IMR-90 (cell line): ENCODE measurements around the gene FOXB2. TPM values are rescaled to one million over a fixed set of nuclear protein-coding genes. Genes with fewer than 3 reads are reported as not detected.
"Not testable (repeated sequence)": the region's sequence is repeated elsewhere in the genome, so short reads cannot be mapped to it uniquely, and the experiment has no call there.

Experiments used
- ATAC-seq: fragments of 200-7000 bp; cut with Tn5 transposase; 2 replicates; pipeline ENCODE4 v1.9.1; 2020; ENCODE audit warnings: low read depth, mild to moderate bottlenecking, moderate library complexity
- BruUV-seq: library from RNA; stranded (reverse); fragments of 400-500 nt; replicated peaks from 2 replicates; lab custom pipeline; 2021; lab: Mats Ljungman, UMichigan
- CTCF ChIA-PET: fragments of 300-600 bp; formaldehyde crosslinking; extraction: SDS; loops from one replicate; lab custom pipeline; 2021; ENCODE audit warnings: antibody characterized with exemption; lab: Yijun Ruan, JAX
- POLR2A ChIA-PET: fragments of 300-600 bp; sonication (Branson Sonifier 250); formaldehyde crosslinking; loops from one replicate; lab custom pipeline; 2022; ENCODE audit warnings: antibody characterized with exemption; ENCODE audit not compliant: unreplicated experiment; lab: Charles Lee
- DNase-seq: peaks from one replicate; pipeline ENCODE4 v3.0.0; 2013
- H2AFZ ChIP-seq: replicated peaks from 2 replicates; pipeline ENCODE3; 2013; ENCODE audit warnings: low read length, mild to moderate bottlenecking; ENCODE audit not compliant: poor library complexity
- H2AK5ac ChIP-seq: 2 replicates; pipeline ENCODE4 v1.6.1; 2013; ENCODE audit warnings: low read depth, low read length, inconsistent platforms
- H2AK9ac ChIP-seq: replicated peaks from 2 replicates; pipeline ENCODE3; 2013; ENCODE audit warnings: mild to moderate bottlenecking, low read depth, low read length, moderate library complexity; ENCODE audit not compliant: poor library complexity
- H2BK120ac ChIP-seq: 2 replicates; pipeline ENCODE4 v1.6.1; 2013; ENCODE audit warnings: low read depth, low read length, inconsistent platforms
- H2BK15ac ChIP-seq: 3 replicates; pipeline ENCODE4 v1.6.1; 2013; ENCODE audit warnings: low read depth, low read length, inconsistent platforms
- H2BK20ac ChIP-seq: 2 replicates; pipeline ENCODE4 v1.6.1; 2013; ENCODE audit warnings: low read depth, mild to moderate bottlenecking, inconsistent platforms, low read length, moderate library complexity
- H2BK5ac ChIP-seq: 2 replicates; pipeline ENCODE4 v1.6.1; 2013; ENCODE audit warnings: mild to moderate bottlenecking, low read depth, low read length, inconsistent platforms; ENCODE audit not compliant: poor library complexity, severe bottlenecking
- H3K14ac ChIP-seq: replicated peaks from 2 replicates; pipeline ENCODE4 v1.6.1; 2013; ENCODE audit warnings: low read depth, low read length, inconsistent platforms
- H3K18ac ChIP-seq: 2 replicates; pipeline ENCODE4 v1.6.1; 2013; ENCODE audit warnings: low read depth, low read length, control low read depth
- H3K23ac ChIP-seq: 2 replicates; pipeline ENCODE4 v1.6.1; 2013; ENCODE audit warnings: low read depth, low read length, inconsistent platforms
- H3K27ac ChIP-seq: 2 replicates; pipeline ENCODE4 v1.5.1; 2013; ENCODE audit warnings: mild to moderate bottlenecking, control low read depth, low read length; ENCODE audit not compliant: insufficient read depth
- H3K27me3 ChIP-seq: 2 replicates; pipeline ENCODE4 v1.6.1; 2013; ENCODE audit warnings: low read length; ENCODE audit not compliant: control insufficient read depth, insufficient read depth
- H3K36me3 ChIP-seq: 2 replicates; pipeline ENCODE4 v1.6.1; 2013; ENCODE audit warnings: low read length, mixed read lengths; ENCODE audit not compliant: control insufficient read depth, insufficient read depth
- H3K4ac ChIP-seq: 2 replicates; pipeline ENCODE4 v1.6.1; 2013; ENCODE audit warnings: low read depth, low read length, inconsistent platforms
- H3K4me1 ChIP-seq: 2 replicates; pipeline ENCODE4 v1.6.1; 2013; ENCODE audit warnings: low read length, mixed read lengths; ENCODE audit not compliant: control insufficient read depth, insufficient read depth
- H3K4me2 ChIP-seq: 2 replicates; pipeline ENCODE4 v1.6.1; 2013; ENCODE audit warnings: low read depth, mild to moderate bottlenecking, control low read depth, low read length, moderate library complexity
- H3K4me3 ChIP-seq: 2 replicates; pipeline ENCODE4 v1.5.1; 2013; ENCODE audit warnings: low read depth, mild to moderate bottlenecking, control low read depth, low read length, moderate library complexity; ENCODE audit not compliant: insufficient read depth
- H3K56ac ChIP-seq: 2 replicates; pipeline ENCODE4 v1.6.1; 2013; ENCODE audit warnings: low read length, inconsistent platforms; ENCODE audit not compliant: insufficient read depth; ENCODE audit errors: extremely low read depth
- H3K79me1 ChIP-seq, 2 experiments: 2 replicates each; pipeline ENCODE4 v1.6.1; 2013; ENCODE audit warnings: low read length in 2 of 2, inconsistent platforms in 1 of 2, low read depth in 1 of 2
- H3K9ac ChIP-seq: 2 replicates; pipeline ENCODE4 v1.6.1; 2013; ENCODE audit warnings: low read depth, low read length, control low read depth
- H3K9me1 ChIP-seq: 2 replicates; pipeline ENCODE4 v1.6.1; 2013; ENCODE audit warnings: low read length, inconsistent platforms; ENCODE audit not compliant: insufficient read depth
- H3K9me3 ChIP-seq: 2 replicates; pipeline ENCODE4 v1.6.1; 2013; ENCODE audit warnings: low read length; ENCODE audit not compliant: control insufficient read depth, insufficient read depth
- H4K20me1 ChIP-seq: 2 replicates; pipeline ENCODE4 v1.6.1; 2013; ENCODE audit warnings: low read length, inconsistent platforms; ENCODE audit not compliant: insufficient read depth
- H4K5ac ChIP-seq: 2 replicates; pipeline ENCODE4 v1.6.1; 2013; ENCODE audit warnings: mild to moderate bottlenecking, low read depth, low read length, control low read depth
- H4K8ac ChIP-seq, 2 experiments: 2 replicates each; pipeline ENCODE4 v1.6.1; 2013; ENCODE audit warnings: low read depth in 2 of 2, low read length in 2 of 2, control low read depth in 1 of 2, inconsistent platforms in 1 of 2
- H4K91ac ChIP-seq: 2 replicates; pipeline ENCODE4 v1.6.1; 2013; ENCODE audit warnings: low read depth, low read length, inconsistent platforms; ENCODE audit not compliant: insufficient read depth
- RFX5 ChIP-seq: IDR thresholded peaks from 2 replicates; pipeline ENCODE4 v1.8.0; 2012; ENCODE audit warnings: low read depth, mild to moderate bottlenecking, low read length, moderate library complexity
- WGBS, 2 experiments: methylation state at CpG; one replicate each; pipeline versions ENCODE4 v1.1.5 to v1.1.7; 2013; ENCODE audit warnings: missing lambda C conversion rate in 2 of 2; ENCODE audit not compliant: insufficient read length in 1 of 2; ENCODE audit errors: extremely low coverage in 2 of 2; 5-methylcytosine and 5-hydroxymethylcytosine counted together
- dilution Hi-C: fragments of 300-500 bp; cut with HindIII; formaldehyde crosslinking; loops from one replicate; pipeline ENCODE4 v1.14.3; 2018; ENCODE audit warnings: low sequenced_read_pairs; ENCODE audit not compliant: unreplicated experiment
- in situ Hi-C: fragments of 300-500 bp; cut with MboI; formaldehyde crosslinking; loops from 3 replicates; pipeline ENCODE4 v1.14.3; 2019; ENCODE audit warnings: low sequenced_read_pairs, inconsistent platforms, mixed read lengths
- intact Hi-C: fragments of 100-400 bp; cut with micrococcal nuclease; formaldehyde crosslinking; loops from 2 replicates; pipeline ENCODE4 v1.10.0; 2022
- polyA plus RNA-seq, 3 experiments: library from polyadenylated mRNA; depleted of rRNA; stranded (reverse); fragments of >200 nt; gene quantifications; 2 replicates each; pipeline ENCODE4 v1.2.3, GENCODE V29; 2012; ENCODE audit warnings: low replicate concordance in 1 of 3
- total RNA-seq: library from RNA; depleted of rRNA; stranded (reverse); fragments of >200 nt; gene quantifications from 2 replicates; pipeline ENCODE4 v1.2.3, GENCODE V29; 2012

Gene FOXB2
- total and polyA plus RNA-seq, 2 of the 4 experiments (the other 2 are of a cell fraction): not detected

- H3K9ac ChIP-seq, H3K9me1 ChIP-seq, H3K9me3 ChIP-seq, H3K4me3 ChIP-seq, DNase-seq, H3K27me3 ChIP-seq, dilution Hi-C loops, H4K8ac ChIP-seq, H2BK20ac ChIP-seq, H4K91ac ChIP-seq, H2BK5ac ChIP-seq, H3K79me1 ChIP-seq, ATAC-seq, POLR2A ChIA-PET, BruUV-seq, intact Hi-C loops, H3K18ac ChIP-seq, H3K4me1 ChIP-seq, H3K23ac ChIP-seq, H4K20me1 ChIP-seq, H2AK5ac ChIP-seq, H2AK9ac ChIP-seq, H3K36me3 ChIP-seq, CTCF ChIA-PET, H3K56ac ChIP-seq, H3K4me2 ChIP-seq, H2AFZ ChIP-seq, H2BK15ac ChIP-seq, H3K27ac ChIP-seq, H2BK120ac ChIP-seq, in situ Hi-C loops, H3K14ac ChIP-seq, H4K5ac ChIP-seq, H3K4ac ChIP-seq: not testable (repeated sequence)
- WGBS, 2 experiments: no CpG with 5 or more reads among the region's 4 CpGs
- peak; percentile 85 for TF ChIP-seq RFX5
These were observed 24.3 kb downstream of the FOXB2 start for GRCh38 chr9:77043743-77044142.

GRCh38 chr9:77060681-77061080 lies 41.2 kb downstream of the FOXB2 start:
- H3K4me2 ChIP-seq, H4K20me1 ChIP-seq, H2AK5ac ChIP-seq, CTCF ChIA-PET, H3K9ac ChIP-seq, H3K56ac ChIP-seq, ATAC-seq, H2BK20ac ChIP-seq, H3K36me3 ChIP-seq, H3K79me1 ChIP-seq, H3K27me3 ChIP-seq, H3K9me3 ChIP-seq, H4K8ac ChIP-seq, H2AFZ ChIP-seq, H3K18ac ChIP-seq, DNase-seq, H3K4ac ChIP-seq, H3K23ac ChIP-seq, H2BK5ac ChIP-seq, dilution Hi-C loops, H2AK9ac ChIP-seq, H2BK15ac ChIP-seq, H3K9me1 ChIP-seq, in situ Hi-C loops, H3K4me1 ChIP-seq, intact Hi-C loops, H2BK120ac ChIP-seq, H4K91ac ChIP-seq, H3K27ac ChIP-seq, H3K4me3 ChIP-seq, POLR2A ChIA-PET, BruUV-seq, H4K5ac ChIP-seq, H3K14ac ChIP-seq: not testable (repeated sequence)
- no CpG with 5 or more reads among the region's 31 CpGs for WGBS, 2 experiments
